Left renal pelvis (tissue), 4 donors: ENCODE results near the gene HMG20A. TPM values are rescaled to one million over a fixed set of nuclear protein-coding genes. Genes with fewer than 3 reads are reported as not detected.

Experiments
- DNase-seq, 4 donors: peaks; one replicate each; pipeline ENCODE4 v3.0.0-alpha.2; 2013; ENCODE audit warnings: low read depth in 4 of 4, low spot score in 3 of 4
- polyA plus RNA-seq, 4 donors: library from polyadenylated mRNA; unstranded; fragments of 120-200 nt; gene quantifications; one replicate each; pipeline ENCODE4 v1.2.1, GENCODE V29; 2013; ENCODE audit not compliant: insufficient read length in 4 of 4

The HMG20A gene
- 10 to 100 TPM; 55.8 to 74.6 (median 70.2) TPM for polyA plus RNA-seq

DNA sequence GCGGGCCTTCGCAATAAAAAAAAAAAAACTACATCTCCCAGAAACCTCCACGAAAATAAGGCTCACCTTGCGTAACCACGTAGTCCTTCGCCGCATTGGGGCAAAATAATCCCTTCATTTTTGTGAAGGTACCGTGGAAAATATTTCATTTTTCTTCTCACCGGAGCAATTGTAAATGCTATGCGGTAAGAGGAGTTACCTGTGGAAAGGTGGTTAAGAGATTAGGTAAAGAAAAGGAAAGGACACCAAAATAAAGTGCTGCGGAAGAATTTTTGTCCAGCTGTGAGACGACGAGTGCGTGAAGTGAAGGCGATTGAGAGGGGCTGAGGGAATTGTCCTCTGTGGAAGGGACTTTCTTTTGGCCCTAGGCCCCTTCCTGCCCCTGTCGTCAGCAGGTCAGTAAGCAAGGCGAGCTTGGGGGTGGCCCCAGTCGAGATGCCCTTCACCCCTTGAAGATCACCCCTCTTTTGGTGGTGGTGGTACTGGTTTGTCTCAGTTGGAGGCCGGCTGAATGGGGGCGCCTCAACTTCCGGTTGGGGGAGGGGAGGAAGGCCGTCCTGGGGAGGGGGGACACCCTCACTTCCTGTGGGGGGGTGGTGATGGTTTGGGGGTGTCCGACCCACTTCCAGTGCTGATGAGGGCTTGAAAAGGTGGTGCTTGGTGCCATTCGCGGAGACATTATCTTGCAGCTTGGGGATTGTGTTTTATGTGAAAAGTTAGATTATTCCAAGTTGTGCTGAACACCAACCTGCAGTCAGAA lies at the start of gene HMG20A:
HMG20A (plus strand) TSS at position 279 of the 760 bp plus-strand sequence. CDS start 37,520 bp downstream, outside the sequence.
- DNase-seq = peak; percentile 85 to 93 (median 88)

- DNase-seq = no peak
These were observed 48.7 kb upstream of the HMG20A start for GRCh38 chr15:77371850-77372563.

GRCh38 chr15:77373441-77373840 lies 47.2 kb upstream of the HMG20A start:
- no peak for DNase-seq

DNA sequence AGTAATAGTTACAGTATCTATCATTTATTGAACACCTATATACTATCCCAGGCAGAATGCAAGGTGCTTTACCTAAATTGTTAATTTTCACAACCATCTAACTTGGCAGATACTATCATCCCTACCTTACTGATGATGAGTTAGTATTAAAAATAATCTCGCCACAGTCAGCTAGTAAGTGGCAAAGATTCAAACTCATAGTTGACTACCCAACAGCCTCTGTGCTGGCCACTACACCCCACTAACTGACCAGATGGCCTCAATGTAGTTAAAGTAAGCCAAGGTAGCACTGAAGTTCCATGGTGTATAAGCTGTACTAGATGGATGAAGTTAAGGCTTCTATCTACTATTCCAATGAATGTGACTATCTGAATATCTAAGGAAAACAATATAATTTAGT lies 45.6 kb upstream of the HMG20A start:
- no peak for DNase-seq

DNA sequence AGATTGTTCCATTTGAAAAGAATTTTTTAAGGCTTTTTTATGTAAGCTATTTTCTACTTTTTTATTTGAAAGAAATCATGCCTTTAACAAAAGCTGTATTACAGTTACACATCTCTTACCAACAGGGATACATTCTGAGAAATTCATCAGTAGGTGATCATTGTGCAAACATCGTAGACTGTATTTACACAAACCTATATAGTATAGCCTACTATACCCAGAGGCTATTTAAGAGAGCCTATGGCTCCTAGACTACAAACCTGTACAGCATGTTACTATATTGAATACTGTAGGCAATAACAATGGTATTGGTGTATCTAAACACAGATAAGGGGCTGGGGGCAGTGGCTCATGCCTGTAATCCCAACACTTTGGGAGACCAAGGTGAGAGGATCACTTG lies 43.9 kb upstream of the HMG20A start:
- no peak for DNase-seq

DNA sequence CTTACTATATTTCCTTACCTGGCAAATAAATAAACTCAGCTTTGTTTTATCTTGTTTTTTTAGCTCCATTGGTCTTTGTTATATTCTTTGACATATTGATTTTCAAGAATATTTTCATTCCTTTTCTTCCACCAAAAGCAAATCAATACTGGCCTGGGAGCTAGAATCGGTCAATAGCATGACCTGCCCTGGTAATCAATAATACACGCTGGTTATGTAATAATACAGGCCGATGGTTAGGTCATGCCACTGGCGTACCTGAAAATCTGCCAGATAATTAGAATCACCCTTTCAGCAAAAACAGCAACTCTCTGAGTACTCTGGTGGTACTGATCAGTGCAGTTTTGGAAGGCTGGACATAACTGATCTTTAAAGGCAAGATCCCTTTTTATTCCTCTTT lies 40.7 kb upstream of the HMG20A start:
- no peak for DNase-seq

DNA sequence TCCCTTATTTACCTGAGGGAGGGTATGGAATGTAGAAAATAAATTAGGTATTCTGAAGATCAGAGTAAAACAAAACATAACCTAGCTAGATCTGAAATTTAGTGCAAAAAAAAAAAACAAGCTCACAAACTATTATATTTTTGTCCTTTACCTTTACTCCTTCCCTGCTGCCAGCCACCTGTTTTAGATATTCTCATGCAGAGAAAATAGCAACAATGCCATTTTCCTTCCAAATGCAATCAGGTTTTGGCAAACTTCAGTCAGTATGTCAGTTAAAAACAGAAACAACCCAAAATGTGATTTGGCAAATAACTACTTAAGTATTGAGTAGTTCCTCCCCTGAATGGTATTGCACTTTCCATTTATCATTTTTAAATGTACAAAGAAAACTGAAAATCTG lies 36.6 kb upstream of the HMG20A start:
- DNase-seq = no peak

DNA sequence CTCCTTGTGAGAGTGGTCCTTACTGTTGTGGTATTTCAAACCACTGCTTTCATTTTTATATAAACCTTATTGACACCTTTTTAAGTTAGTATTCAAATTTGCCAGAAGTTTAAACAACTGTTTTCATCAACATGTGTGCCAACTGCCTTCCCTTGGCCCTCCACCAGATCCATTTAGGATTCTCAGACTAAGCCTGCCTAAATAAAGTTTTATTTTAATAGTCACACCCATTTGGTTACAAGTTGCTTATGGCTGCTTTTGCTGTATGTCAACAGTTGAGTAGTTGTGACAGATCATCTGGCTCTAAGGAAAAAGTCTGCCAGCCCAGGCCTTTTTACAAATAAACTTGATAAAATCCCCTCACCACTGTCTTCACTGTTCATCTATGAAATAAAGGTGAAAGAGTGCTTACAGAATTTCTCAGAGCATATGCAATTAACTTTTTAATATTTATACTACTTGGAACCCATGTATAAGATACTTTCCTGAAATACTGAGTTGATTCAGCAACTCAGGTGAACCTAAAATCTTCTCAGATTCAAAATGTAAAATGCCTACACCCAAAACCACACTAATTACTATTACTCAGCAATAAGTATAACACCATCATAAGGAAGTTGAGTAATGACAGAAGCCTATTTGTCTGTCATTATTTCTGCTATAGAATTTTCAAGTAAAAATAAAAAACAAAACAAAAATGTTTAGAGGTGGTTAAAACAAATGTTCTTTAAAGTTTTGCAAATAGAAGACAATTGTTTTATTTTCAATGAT lies 35.9 kb upstream of the HMG20A start:
- DNase-seq = no peak

- no peak for DNase-seq
These were observed 34.1 kb upstream of the HMG20A start for GRCh38 chr15:77386626-77387025.

DNA sequence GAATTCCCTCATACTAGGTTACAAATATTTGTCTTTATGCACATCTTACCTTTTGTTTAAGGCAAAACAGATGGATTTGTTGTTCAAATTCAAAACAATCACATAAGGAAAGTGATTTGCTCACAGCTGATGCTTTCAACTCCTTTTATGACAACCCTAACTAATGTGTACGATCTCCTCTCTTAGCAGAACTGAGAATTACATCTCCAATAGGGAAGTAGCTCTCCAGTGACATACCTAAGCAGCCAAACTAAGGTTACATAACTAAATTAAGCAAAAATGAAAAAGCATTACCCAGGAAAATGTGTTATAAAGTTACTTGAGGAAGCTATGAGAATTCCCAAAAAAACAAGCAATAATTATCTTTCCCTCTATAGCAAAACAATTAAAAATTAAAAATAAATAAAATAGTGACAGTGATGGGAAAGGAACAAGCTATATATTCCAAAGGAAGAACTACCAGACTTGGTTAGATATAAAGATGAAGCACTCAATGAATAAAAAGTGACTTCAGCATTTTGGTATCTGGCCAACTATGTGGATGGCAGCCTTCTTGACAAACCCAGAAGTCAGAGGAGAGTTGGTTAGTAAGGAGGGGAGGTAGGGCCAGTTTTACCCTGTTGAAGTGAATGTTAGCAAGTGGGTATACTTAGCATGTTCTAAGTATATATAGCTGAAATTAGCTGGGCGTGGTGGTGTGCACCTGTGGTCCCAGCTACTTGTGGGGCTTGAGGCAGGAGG lies 33.2 kb upstream of the HMG20A start:
- DNase-seq = no peak

DNA sequence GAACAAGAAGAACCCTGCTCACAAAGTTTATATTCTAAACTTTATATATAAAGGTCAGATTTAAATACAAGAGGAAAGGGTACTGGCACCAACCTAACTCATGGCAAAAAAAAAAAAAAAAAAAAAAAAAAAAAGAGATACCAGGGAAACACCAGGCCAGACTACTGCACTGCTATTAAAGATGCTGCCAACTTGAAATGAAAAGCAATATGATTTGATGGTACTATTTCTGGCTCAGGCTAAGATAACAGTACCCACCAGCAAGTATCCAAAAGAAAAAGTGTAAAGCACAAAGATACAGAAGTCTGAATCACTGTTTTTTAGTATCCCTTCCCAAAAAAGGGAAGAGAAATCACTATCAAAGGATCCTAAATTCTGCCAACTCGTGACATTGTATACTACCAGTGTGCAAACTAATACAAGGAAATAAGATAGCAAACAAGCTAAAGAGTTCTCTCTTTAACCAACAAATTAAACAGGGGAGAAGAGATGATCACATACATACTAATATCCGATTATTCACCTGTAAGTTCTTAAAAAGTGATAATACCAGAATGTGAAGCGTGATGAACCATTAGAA lies 29.2 kb upstream of the HMG20A start:
- DNase-seq = no peak

DNA sequence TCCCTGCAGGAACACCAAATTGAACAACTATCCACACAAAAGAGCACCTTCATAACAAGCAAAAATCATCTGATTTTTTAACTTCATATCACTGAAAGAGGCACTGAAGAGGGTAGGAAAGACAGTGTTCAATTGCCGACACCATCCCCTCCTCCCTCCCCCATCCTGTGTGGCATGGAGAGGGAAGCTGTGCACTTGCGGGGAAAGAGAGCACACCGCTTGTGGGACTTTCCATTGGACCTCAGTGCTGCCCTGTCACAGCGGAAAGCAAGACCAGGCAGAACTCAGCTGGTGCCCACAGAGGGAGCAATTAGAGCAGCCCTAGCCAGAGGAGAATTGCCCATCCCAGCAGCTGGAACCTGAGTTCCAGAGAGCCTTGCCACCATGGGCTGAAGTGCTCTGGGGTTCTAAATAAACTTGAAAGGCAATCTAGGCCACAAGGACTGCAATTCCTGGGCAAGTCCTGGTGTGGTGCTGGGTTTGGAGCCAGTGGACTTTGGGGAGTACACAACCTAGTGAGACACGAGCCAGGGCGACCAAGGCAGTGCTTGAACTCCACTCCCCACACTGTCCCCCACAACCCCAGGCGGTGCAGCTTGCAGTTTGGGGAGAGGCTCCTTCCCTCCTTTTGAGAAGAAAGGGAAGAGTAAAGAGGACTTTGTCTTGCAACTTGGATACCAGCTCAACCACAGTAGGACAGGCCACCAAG lies 27.8 kb upstream of the HMG20A start:
- DNase-seq = no peak

- no peak for DNase-seq
These were observed 27.2 kb upstream of the HMG20A start for GRCh38 chr15:77393471-77393840.

DNA sequence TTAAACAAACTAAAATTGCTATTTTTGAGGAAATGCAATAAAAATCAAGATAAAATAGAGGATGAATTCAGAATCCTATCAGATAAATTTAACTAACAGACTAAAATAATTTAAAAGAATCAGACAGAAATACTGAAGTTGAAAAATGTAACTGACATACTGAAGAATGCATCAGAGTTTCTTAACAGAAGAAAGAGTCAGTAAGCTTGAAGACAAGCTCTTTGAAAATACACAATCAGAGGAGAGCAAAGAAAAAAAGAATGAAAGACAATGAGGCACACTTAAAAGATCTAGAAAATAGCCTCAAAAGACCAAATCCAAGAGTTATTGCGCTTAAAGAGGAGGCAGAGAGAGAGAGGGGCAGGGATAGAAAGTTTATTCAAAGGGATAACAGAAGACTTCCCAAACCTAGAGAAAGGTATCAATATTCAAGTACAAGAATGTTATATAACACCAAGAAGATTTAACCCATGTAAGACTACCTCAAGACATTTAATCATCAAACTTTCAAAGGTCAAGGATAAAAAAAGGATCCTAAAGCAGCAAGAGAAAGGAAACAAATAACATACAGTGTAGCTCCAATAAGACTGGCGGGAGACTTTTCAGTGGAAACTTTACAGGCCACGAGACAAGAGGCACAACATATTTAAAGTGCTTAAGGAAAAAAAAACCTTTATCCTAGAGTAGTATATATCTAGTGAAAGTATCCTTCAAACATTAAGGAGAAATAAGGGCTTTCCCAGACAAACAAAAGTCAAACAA lies 25.5 kb upstream of the HMG20A start:
- DNase-seq = no peak

GRCh38 chr15:77396692-77397091 lies 24.0 kb upstream of the HMG20A start:
- DNase-seq = no peak

DNA sequence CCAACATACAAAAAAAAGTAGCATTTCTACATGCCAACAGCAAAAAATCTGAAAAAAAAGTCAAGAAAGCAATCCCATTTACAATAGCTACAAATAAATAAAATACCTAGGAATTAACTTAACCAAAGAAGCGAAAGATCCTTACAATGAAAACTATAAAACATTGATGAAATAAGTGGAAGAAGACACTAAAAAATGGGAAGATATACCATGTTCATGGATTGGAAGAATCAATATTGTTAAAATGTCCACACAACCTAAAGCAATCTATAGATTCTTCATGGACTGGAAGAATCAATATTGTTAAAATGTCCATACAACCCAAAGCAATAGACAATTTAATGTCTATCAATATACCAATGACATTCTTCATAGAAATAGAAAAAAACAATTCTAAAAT lies 21.8 kb upstream of the HMG20A start:
- DNase-seq = no peak

GRCh38 chr15:77400258-77400657 lies 20.4 kb upstream of the HMG20A start:
- DNase-seq = no peak

GRCh38 chr15:77402740-77403379 lies 17.8 kb upstream of the HMG20A start:
- DNase-seq = no peak
